KMS-11 (cell line): ENCODE data around the gene NDUFA1.
"Not testable (repeated sequence)": the region's sequence is repeated elsewhere in the genome, so short reads cannot be mapped to it uniquely, and the experiment has no call there.

Experiments
- H2AFZ ChIP-seq: fragments of 200-600 bp; sonication (generic); 2 replicates; pipeline ENCODE4 v1.6.1; 2016; ENCODE audit warnings: antibody characterized with exemption, mixed run types, low read depth
- H3K27ac ChIP-seq: fragments of 200-600 bp; sonication (generic); 2 replicates; pipeline ENCODE4 v1.6.1; 2016; ENCODE audit warnings: mild to moderate bottlenecking, mixed run types
- H3K27me3 ChIP-seq: fragments of 200-600 bp; sonication (generic); 2 replicates; pipeline ENCODE4 v1.6.1; 2017; ENCODE audit warnings: mild to moderate bottlenecking, low read depth, mixed run types, moderate library complexity; ENCODE audit not compliant: insufficient read depth
- H3K36me3 ChIP-seq: fragments of 200-600 bp; sonication (generic); 2 replicates; pipeline ENCODE4 v1.6.1; 2017; ENCODE audit warnings: mild to moderate bottlenecking, mixed run types; ENCODE audit not compliant: insufficient read depth
- H3K4me1 ChIP-seq: fragments of 200-600 bp; sonication (generic); 2 replicates; pipeline ENCODE4 v1.6.1; 2016; ENCODE audit warnings: mild to moderate bottlenecking, low read depth, mixed run types; ENCODE audit not compliant: poor library complexity, severe bottlenecking
- H3K4me2 ChIP-seq: fragments of 200-600 bp; sonication (generic); 2 replicates; pipeline ENCODE4 v1.7.0; 2016; ENCODE audit warnings: mild to moderate bottlenecking, mixed run types
- H3K4me3 ChIP-seq: fragments of 200-600 bp; sonication (generic); IDR thresholded peaks from 2 replicates; pipeline ENCODE4 v1.6.1; 2017; ENCODE audit warnings: low read depth, low read length, mixed read lengths; ENCODE audit not compliant: insufficient read depth
- H3K79me2 ChIP-seq: fragments of 200-600 bp; sonication (generic); 2 replicates; pipeline ENCODE4 v1.6.1; 2016; ENCODE audit warnings: low read depth, mixed run types; ENCODE audit not compliant: insufficient read depth
- H3K9ac ChIP-seq: fragments of 200-600 bp; sonication (generic); 2 replicates; pipeline ENCODE4 v1.6.1; 2016; ENCODE audit warnings: mild to moderate bottlenecking, mixed run types
- H4K20me1 ChIP-seq: fragments of 200-600 bp; sonication (generic); 2 replicates; pipeline ENCODE4 v1.6.1; 2016; ENCODE audit warnings: mild to moderate bottlenecking, mixed run types; ENCODE audit not compliant: insufficient read depth
- CTCF ChIP-seq: fragments of 200-600 bp; sonication (generic); conservative IDR thresholded peaks from 2 replicates; pipeline ENCODE4 v1.6.1; 2017; ENCODE audit warnings: low read depth, mild to moderate bottlenecking, antibody characterized with exemption, low read length, moderate library complexity, mixed read lengths

The NDUFA1 gene

GRCh38 chrX:119871599-119872395, at the start of gene NDUFA1, which contains the start of gene RNF113A:
NDUFA1 (plus strand) TSS chrX:119871832; CDS start chrX:119871912, 80 bp downstream.
RNF113A (minus strand) TSS chrX:119871733; CDS start chrX:119871613, 120 bp downstream.
- H3K4me2 ChIP-seq = peak within 1 kb of the TSS; percentile 94
- no peak within 1 kb of the TSS for H3K4me3 ChIP-seq
- peak within 1 kb of the TSS; percentile 77 for H3K9ac ChIP-seq
- no peak for TF ChIP-seq CTCF
- peaks cover 17% of the 10 kb centered on the region for H3K4me1 ChIP-seq
- H3K27me3 ChIP-seq = no peaks in the 10 kb centered on the region
- peaks cover 58% of the 10 kb centered on the region for H3K79me2 ChIP-seq
- H3K27ac ChIP-seq = peak within 1 kb of the TSS; percentile 80
- no peaks in the 10 kb centered on the region for H4K20me1 ChIP-seq
- H3K36me3 ChIP-seq = no peaks in the 10 kb centered on the region
- peak within 1 kb of the TSS; percentile 55 for H2AFZ ChIP-seq

- H3K79me2 ChIP-seq, H4K20me1 ChIP-seq, H3K36me3 ChIP-seq, H3K9ac ChIP-seq, H3K27me3 ChIP-seq, H3K27ac ChIP-seq, H3K4me2 ChIP-seq, H3K4me3 ChIP-seq, H2AFZ ChIP-seq: not testable (repeated sequence)
- peaks cover 12% of the 10 kb centered on the region for H3K4me1 ChIP-seq
Measured at GRCh38 chrX:119824221-119824620, 47.4 kb upstream of the NDUFA1 start.

GRCh38 chrX:119826399-119826959, 45.2 kb upstream of the NDUFA1 start:
- Histone ChIP-seq H3K27me3 (no peaks in the 10 kb centered on the region), H3K4me2 (no peak overlapping the region), H2AFZ (no peak overlapping the region), H3K27ac (no peak overlapping the region), H3K4me3 (no peak overlapping the region), H4K20me1 (no peaks in the 10 kb centered on the region), H3K4me1 (peaks cover 9% of the 10 kb centered on the region), H3K36me3 (no peaks in the 10 kb centered on the region), H3K9ac (no peak overlapping the region), H3K79me2 (no peaks in the 10 kb centered on the region)
- TF ChIP-seq CTCF = no peak

- Histone ChIP-seq H3K27ac (no peak overlapping the region), H3K4me2 (no peak overlapping the region), H3K36me3 (no peaks in the 10 kb centered on the region), H3K9ac (no peak overlapping the region), H3K79me2 (no peaks in the 10 kb centered on the region), H3K4me1 (no peaks in the 10 kb centered on the region), H4K20me1 (no peaks in the 10 kb centered on the region), H3K27me3 (no peaks in the 10 kb centered on the region), H3K4me3 (no peak overlapping the region), H2AFZ (no peak overlapping the region)
- no peak for TF ChIP-seq CTCF
Measured at GRCh38 chrX:119828446-119828845, 43.2 kb upstream of the NDUFA1 start.

- no peak for TF ChIP-seq CTCF
- no peak overlapping the region for H3K4me3 ChIP-seq
- no peaks in the 10 kb centered on the region for H3K27me3 ChIP-seq
- H3K4me2 ChIP-seq = no peak overlapping the region
- no peaks in the 10 kb centered on the region for H3K4me1 ChIP-seq
- H3K36me3 ChIP-seq = no peaks in the 10 kb centered on the region
- no peak overlapping the region for H2AFZ ChIP-seq
- H3K9ac ChIP-seq = no peak overlapping the region
- no peaks in the 10 kb centered on the region for H4K20me1 ChIP-seq
- H3K79me2 ChIP-seq = no peaks in the 10 kb centered on the region
- no peak overlapping the region for H3K27ac ChIP-seq
Measured at GRCh38 chrX:119833905-119834304, 37.7 kb upstream of the NDUFA1 start.
